ENCODE data around the gene CPEB2.

Gene CPEB2

GRCh38 chr4:15001869-15002658 lies at the start of gene CPEB2:
Gene CPEB2 (plus strand): TSS chr4:15002481. CDS start chr4:15002674, 193 bp downstream.
- DNase-seq = peak; percentile 94

GRCh38 chr4:14958436-14958835 lies 43.8 kb upstream of the CPEB2 start:
- DNase-seq = no peak

- no peak for DNase-seq
Measured at GRCh38 chr4:14961292-14961691, 41.0 kb upstream of the CPEB2 start.

- no peak for DNase-seq
Measured at GRCh38 chr4:14965071-14965470, 37.2 kb upstream of the CPEB2 start.

GRCh38 chr4:14967982-14968381 lies 34.3 kb upstream of the CPEB2 start:
- DNase-seq = no peak

GRCh38 chr4:14977830-14978229 lies 24.5 kb upstream of the CPEB2 start:
- no peak for DNase-seq

- no peak for DNase-seq
Measured at GRCh38 chr4:14984448-14984847, 17.8 kb upstream of the CPEB2 start.

- DNase-seq = no peak
Measured at GRCh38 chr4:14985161-14985560, 17.1 kb upstream of the CPEB2 start.

- no peak for DNase-seq
Measured at GRCh38 chr4:14985843-14986242, 16.4 kb upstream of the CPEB2 start.

- DNase-seq = no peak
Measured at GRCh38 chr4:14987054-14987453, 15.2 kb upstream of the CPEB2 start.

- DNase-seq = no peak
Measured at GRCh38 chr4:14990484-14990883, 11.8 kb upstream of the CPEB2 start.

GRCh38 chr4:14994242-14994641 lies 8.0 kb upstream of the CPEB2 start:
- no peak for DNase-seq

GRCh38 chr4:15001248-15001868 lies 923 bp upstream of the CPEB2 start:
- DNase-seq = peak; percentile 77

GRCh38 chr4:15002659-15003400 lies 549 bp downstream of the CPEB2 start:
- DNase-seq = peak; percentile 86

GRCh38 chr4:15003401-15003890 lies 1.2 kb downstream of the CPEB2 start:
- DNase-seq = peak; percentile 56

GRCh38 chr4:15003891-15004738 lies 1.8 kb downstream of the CPEB2 start:
- DNase-seq = peak; percentile 55

- peak; percentile 65 for DNase-seq
Measured at GRCh38 chr4:15004739-15005301, 2.5 kb downstream of the CPEB2 start.

GRCh38 chr4:15005474-15006115 lies 3.3 kb downstream of the CPEB2 start:
- no peak for DNase-seq

- DNase-seq = no peak
Measured at GRCh38 chr4:15006416-15007024, 4.2 kb downstream of the CPEB2 start.

GRCh38 chr4:15007201-15007600 lies 4.9 kb downstream of the CPEB2 start:
- no peak for DNase-seq

- DNase-seq = no peak
Measured at GRCh38 chr4:15010038-15010585, 7.8 kb downstream of the CPEB2 start.
